Body of pancreas (tissue), 4 donors: ENCODE results near the gene TMEM117. TPM values are rescaled to one million over a fixed set of nuclear protein-coding genes. Genes with fewer than 3 reads are reported as not detected.

Experiments
- ATAC-seq: fragments of 150-250 bp; one replicate; pipeline ENCODE4 v1.9.1; 2016
- DNase-seq, 4 donors: peaks; one replicate each; pipeline ENCODE4 v3.0.0-alpha.2; 2019
- H3K27ac ChIP-seq, 4 donors: fragments of 200-600 bp; sonication (generic); 1 replicate in 3 of 4; 2 replicates in 1 of 4; pipeline versions ENCODE4 v1.5.1 to v1.6.1; 2016 to 2019; ENCODE audit warnings: mild to moderate bottlenecking in 1 of 4, mixed read lengths in 1 of 4, moderate library complexity in 1 of 4
- H3K27me3 ChIP-seq, 2 donors: fragments of 200-600 bp; sonication (generic); one replicate each; pipeline ENCODE4 v1.6.0; 2016; ENCODE audit warnings: mild to moderate bottlenecking in 1 of 2
- H3K36me3 ChIP-seq, 2 donors: fragments of 200-600 bp; sonication (generic); replicated peaks in 1 of 2; 2 replicates each; pipeline ENCODE4 v1.5.1; 2016; ENCODE audit warnings: low read depth in 2 of 2; ENCODE audit not compliant: insufficient read depth in 1 of 2
- H3K4me1 ChIP-seq: fragments of 200-600 bp; sonication (generic); one replicate; pipeline ENCODE4 v1.6.0; 2016
- H3K4me3 ChIP-seq, 2 donors: fragments of 200-600 bp; sonication (generic); 1 replicate in 1 of 2; 2 replicates in 1 of 2; pipeline ENCODE4 v1.5.1; 2016 to 2019
- H3K9me3 ChIP-seq, 3 donors: fragments of 200-600 bp; sonication (generic); 1 replicate in 2 of 3; 2 replicates in 1 of 3; pipeline ENCODE4 v1.5.1; 2016
- CTCF ChIP-seq, 7 experiments: fragments of 450-650 bp in 4 of 7; fragments of 200-600 bp in 3 of 7; sonication (generic) in 3 of 7; IDR thresholded peaks; one replicate each; pipeline ENCODE4 v1.5.1; 2016 to 2019; ENCODE audit warnings: antibody characterized with exemption in 7 of 7
- POLR2A ChIP-seq, 3 donors: fragments of 450-650 bp; IDR thresholded peaks; one replicate each; pipeline ENCODE4 v1.6.1; 2016; ENCODE audit warnings: antibody characterized with exemption in 3 of 3, mild to moderate bottlenecking in 2 of 3
- WGBS, 2 donors: methylation state at CpG; one replicate each; pipeline ENCODE4 v1.1.5; 2017; 5-methylcytosine and 5-hydroxymethylcytosine counted together
- intact Hi-C: fragments of 100-400 bp; cut with DNase I; formaldehyde crosslinking; loops from one replicate; pipeline ENCODE4 v1.15.1; 2023
- total RNA-seq, 2 donors: library from RNA; depleted of rRNA; stranded (reverse); fragments of >200 nt; gene quantifications; one replicate each; pipeline ENCODE4 v1.1.0, GENCODE V29; 2016

TMEM117 gene
- total RNA-seq, 2 donors from 2014 or later: 19.2 to 23.4 TPM

- no peaks in the 10 kb centered on the region for H3K4me1 ChIP-seq
- no peak overlapping the region for H3K4me3 ChIP-seq
- no peak for TF ChIP-seq POLR2A (IDR thresholded peaks at IDR 0.05)
- no peak for TF ChIP-seq CTCF (IDR thresholded peaks at IDR 0.05)
- no peak overlapping the region for H3K27ac ChIP-seq
- no peaks in the 10 kb centered on the region for H3K9me3 ChIP-seq
- DNase-seq: no peak
- no peaks in the 10 kb centered on the region for H3K27me3 ChIP-seq
- 61 to 79% methylated on average over 1 of the region's 1 CpG for WGBS, 2 donors
- H3K36me3 ChIP-seq: no peaks in the 10 kb centered on the region
- ATAC-seq: no peak
- intact Hi-C loops: no loop called here
Observed at GRCh38 chr12:44367136-44367535, 531.3 kb downstream of the TMEM117 start.

DNA sequence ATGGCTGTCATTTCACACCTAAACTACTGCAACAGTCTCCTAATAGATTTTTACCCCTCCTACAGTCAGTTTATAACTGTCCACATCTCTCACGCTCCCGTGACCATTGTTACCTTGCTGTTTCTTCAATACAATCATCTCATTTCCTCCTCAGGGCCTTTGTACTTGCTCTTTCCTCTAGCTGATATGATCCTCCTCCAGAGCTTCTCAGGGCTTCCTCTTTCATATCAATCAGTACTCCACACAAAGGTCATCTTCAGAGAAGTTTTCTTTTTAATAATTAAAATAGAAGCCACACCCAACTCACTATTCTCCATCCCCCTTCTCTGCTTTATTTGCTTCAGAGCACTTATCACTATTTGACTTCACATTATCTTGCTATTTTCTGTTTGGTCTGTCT, 532.0 kb downstream of the TMEM117 start:
- Histone ChIP-seq H3K27ac (no peak overlapping the region), H3K4me1 (no peaks in the 10 kb centered on the region), H3K9me3 (no peaks in the 10 kb centered on the region), H3K4me3 (no peak overlapping the region), H3K27me3 (no peaks in the 10 kb centered on the region), H3K36me3 (no peaks in the 10 kb centered on the region)
- ATAC-seq (no peak), DNase-seq (no peak)
- WGBS, 2 donors: 86 to 94% methylated on average over 2 of the region's 2 CpGs
- intact Hi-C loops: no loop called here
- TF ChIP-seq POLR2A (IDR thresholded peaks at IDR 0.05): no peak
- no peak for TF ChIP-seq CTCF (IDR thresholded peaks at IDR 0.05)

DNA sequence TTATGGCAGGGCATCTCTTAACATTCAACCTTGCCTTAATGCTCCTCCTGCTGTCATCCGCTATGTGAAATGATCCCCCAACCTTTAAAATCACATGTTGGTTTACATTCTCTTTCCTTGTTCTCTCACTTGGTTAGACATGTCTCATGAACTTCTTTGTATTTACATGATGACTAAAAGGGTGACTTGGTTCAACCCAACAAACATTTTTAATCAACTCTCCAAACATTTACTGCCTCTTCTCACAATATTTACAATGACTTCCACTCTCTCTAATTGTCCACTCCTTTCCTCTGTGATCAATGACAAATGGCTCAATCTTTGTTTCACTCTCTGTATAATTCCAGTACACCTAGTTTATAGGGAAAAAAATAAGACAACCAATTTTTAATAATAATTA, 534.1 kb downstream of the TMEM117 start:
- Histone ChIP-seq H3K27me3 (no peaks in the 10 kb centered on the region), H3K4me3 (no peak overlapping the region), H3K27ac (no peak overlapping the region), H3K4me1 (no peaks in the 10 kb centered on the region), H3K9me3 (no peaks in the 10 kb centered on the region), H3K36me3 (no peaks in the 10 kb centered on the region)
- WGBS, 2 donors: 95 to 100% methylated on average over 1 of the region's 1 CpG
- no peak for TF ChIP-seq CTCF (IDR thresholded peaks at IDR 0.05)
- no peak for TF ChIP-seq POLR2A (IDR thresholded peaks at IDR 0.05)
- intact Hi-C loops: no loop called here
- DNase-seq (no peak), ATAC-seq (no peak)

DNA sequence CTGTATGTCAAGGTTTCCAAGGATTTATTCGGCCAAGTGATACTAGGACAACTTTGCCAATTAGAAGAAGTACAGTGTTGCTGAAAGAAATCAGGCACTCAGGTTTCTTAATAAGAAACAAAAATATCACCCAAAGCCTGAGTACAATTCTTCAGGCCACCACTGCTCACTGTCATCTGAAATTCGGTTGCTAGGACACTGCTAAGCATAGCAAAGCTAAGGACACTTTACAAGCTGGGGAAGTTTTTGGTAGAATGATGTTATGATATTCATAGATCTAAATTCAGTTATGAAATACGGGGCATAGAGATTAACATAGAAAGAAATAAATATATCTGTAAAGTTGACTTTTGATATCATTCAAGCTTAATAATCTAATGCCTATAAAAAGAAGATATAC, 535.1 kb downstream of the TMEM117 start:
- H3K9me3 ChIP-seq: no peaks in the 10 kb centered on the region
- no peak overlapping the region for H3K27ac ChIP-seq
- intact Hi-C loops: no loop called here
- TF ChIP-seq CTCF (IDR thresholded peaks at IDR 0.05) (no peak), POLR2A (IDR thresholded peaks at IDR 0.05) (no peak)
- 79 to 82% methylated on average over 3 of the region's 3 CpGs for WGBS, 2 donors
- no peaks in the 10 kb centered on the region for H3K36me3 ChIP-seq
- no peak overlapping the region for H3K4me3 ChIP-seq
- ATAC-seq (no peak), DNase-seq (no peak)
- no peaks in the 10 kb centered on the region for H3K27me3 ChIP-seq
- no peaks in the 10 kb centered on the region for H3K4me1 ChIP-seq

- H3K9me3 ChIP-seq: no peaks in the 10 kb centered on the region
- WGBS, 2 donors: 88 to 90% methylated on average over 2 of the region's 2 CpGs
- DNase-seq: no peak
- TF ChIP-seq POLR2A (IDR thresholded peaks at IDR 0.05) (no peak), CTCF (IDR thresholded peaks at IDR 0.05) (no peak)
- H3K4me1 ChIP-seq: no peaks in the 10 kb centered on the region
- H3K27ac ChIP-seq: no peak overlapping the region
- H3K36me3 ChIP-seq: peaks cover 0 to 1% of the 10 kb centered on the region in 2 donors
- H3K27me3 ChIP-seq: no peaks in the 10 kb centered on the region
- no peak for ATAC-seq
- intact Hi-C loops: no loop called here
- H3K4me3 ChIP-seq: no peak overlapping the region
Observed at GRCh38 chr12:44372259-44372658, 536.4 kb downstream of the TMEM117 start.
